Right forelimb (tissue), 1 donor: ENCODE data around the gene ZSCAN10.
A peak's percentile ranks its signal among the peaks of the same experiment; 100 is the strongest.
"Not testable (repeated sequence)": the region's sequence is repeated elsewhere in the genome, so short reads cannot be mapped to it uniquely, and the experiment has no call there.

ENCODE experiments used
- DNase-seq: peaks from one replicate; pipeline ENCODE4 v3.0.0-alpha.2; 2018

Gene ZSCAN10

DNA sequence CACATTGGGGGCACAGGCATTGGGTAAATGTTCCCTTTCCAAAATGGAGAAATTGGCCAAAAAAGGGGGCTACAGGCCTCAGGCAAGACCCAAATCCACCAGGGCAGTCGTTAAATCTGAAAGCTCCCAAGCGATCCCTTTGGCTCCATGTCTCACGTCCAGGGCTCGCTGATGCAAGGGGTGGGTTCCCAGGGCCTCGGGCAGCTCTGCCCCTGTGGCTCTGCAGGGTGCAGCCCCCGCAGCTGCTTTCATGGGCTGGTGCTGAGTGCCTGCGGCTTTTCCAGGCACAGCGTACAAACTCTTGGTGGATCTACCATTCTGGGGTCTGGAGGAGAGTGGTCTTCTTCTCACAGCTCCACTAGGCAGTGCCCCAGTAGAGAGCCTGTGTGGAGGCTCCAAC lies 15.7 kb downstream of the ZSCAN10 start:
- not testable (repeated sequence) for DNase-seq

DNA sequence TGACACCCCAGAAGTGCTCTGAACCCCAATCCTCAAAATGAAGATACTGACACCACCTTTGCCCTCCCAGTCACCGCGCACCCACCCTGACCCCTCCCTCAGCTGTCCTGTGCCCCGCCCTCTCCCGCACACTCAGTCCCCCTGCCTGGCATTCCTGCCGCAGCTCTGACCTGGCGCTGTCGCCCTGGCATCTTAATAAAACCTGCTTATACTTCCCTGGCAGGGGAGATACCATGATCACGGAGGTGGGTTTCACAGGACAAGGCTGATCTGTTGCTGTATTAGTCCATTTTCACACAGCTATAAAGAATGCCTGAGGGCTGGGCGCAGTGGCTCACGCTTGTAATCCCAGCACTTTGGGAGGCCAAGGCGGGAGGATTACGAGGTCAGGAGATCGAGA lies 17.1 kb downstream of the ZSCAN10 start:
- DNase-seq, result not testable (repeated sequence)

- DNase-seq, result no peak
Measured at GRCh38 chr16:3080024-3080423, 19.1 kb downstream of the ZSCAN10 start.

GRCh38 chr16:3076577-3076976 lies 22.5 kb downstream of the ZSCAN10 start:
- DNase-seq, result no peak

DNA sequence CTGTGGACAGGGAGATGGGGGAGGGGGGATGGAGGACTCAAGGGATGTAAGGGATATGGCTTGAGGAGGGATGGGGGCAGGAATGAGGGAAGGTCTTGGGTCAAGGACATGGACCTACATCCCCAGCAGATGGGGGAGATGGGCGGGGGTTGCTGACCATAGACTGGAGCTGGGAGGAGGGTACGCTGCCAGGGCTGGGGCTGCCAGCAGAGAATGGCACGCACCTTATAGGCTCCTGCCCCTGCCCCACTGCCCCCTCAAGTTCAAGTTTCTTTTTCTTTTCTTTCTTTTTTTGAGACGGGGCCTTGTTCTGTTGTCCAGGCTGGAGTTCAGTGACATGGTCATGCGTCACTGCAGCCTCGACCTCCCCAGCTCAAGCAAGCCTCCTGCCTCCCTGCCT lies 23.1 kb downstream of the ZSCAN10 start:
- not testable (repeated sequence) for DNase-seq

GRCh38 chr16:3075523-3075915 lies 23.6 kb downstream of the ZSCAN10 start:
- DNase-seq, result peak; percentile 71

DNA sequence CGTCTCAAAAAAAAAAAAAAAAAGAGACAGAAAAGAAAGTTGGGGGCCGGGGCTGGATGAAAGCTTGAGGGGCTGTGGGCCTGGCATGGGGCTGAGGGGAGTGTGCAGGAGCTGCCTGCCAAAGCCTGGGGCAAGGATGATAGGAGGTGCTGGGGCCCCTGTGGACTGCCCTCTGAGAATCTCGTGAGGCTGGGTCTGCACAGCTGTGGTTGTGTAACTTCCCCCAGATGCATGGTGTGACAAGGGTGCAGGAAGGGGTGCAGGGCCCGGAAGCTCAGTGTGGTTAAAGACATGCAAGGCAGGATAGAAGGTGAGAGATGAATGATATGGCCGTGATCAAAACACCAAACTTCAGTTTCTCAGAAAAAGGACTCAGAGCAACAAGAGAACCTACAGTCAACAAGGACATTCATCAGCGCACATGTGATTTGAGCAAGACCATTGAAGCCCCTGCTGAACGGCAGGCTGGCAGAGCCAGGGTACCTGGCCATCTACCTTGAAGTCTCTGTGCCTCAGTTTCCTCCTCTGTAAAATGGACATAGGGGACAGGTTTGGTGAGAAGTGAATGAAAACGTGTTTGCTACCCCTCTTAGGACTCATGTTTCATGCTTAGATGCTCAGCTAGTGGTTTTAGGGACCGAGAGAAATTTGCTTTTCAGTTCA lies 24.1 kb downstream of the ZSCAN10 start:
- no peak for DNase-seq

- no peak for DNase-seq
Measured at GRCh38 chr16:3073448-3073847, 25.6 kb downstream of the ZSCAN10 start.

DNA sequence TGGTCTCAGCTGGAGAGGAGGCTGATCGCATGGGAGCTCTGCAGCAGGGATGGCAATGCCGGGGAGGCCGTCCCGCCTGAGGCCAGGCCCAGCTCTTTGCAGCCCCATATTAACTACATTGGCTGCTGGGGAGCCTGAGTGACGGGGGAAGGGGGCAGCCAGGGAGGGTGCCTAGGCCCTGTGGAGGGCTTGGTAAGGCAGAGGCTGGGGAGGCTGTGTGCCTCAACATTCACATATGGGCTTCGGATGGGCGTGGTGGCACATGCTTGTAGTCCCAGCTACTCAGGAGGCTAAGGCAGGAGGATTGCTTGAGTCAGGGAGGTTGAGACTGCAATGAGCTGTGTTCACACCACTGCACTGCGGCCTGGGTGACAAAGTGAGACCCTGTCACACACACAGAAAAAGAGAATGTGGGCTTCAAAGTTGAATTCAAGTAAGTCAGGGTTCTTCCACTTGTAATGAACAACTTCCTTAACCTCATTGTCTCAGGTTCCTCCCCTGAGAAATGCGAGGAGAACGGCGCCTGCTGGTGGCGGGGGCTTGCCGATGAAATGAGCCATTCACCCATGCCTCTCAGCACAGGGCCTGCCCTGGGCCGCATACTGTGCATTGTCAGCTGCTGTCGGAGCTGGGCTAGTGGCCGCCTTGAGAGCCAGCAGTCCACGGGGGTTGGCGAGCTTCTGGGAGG lies 26.4 kb downstream of the ZSCAN10 start:
- not testable (repeated sequence) for DNase-seq

- DNase-seq, result not testable (repeated sequence)
Measured at GRCh38 chr16:3072148-3072547, 26.9 kb downstream of the ZSCAN10 start.

DNA sequence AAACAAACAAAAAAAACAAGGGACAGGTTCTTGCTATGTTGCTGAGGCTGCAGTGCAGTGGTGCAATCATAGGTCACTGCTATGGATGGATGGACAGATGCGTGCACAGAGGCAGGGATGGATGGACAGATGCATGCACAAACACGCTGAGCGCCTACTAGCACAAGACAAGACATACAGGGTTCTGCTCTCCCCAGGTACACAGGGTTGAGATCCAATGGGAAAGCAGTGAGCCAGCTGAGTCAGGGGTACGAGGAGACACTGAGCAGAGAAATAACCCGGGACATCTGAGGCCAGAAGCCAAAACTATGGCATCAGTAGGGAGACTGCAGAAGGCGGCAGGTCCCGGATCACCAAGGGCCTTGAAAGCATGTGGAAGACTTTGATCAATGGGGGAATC lies 27.4 kb downstream of the ZSCAN10 start:
- no peak for DNase-seq

- DNase-seq, result no peak
Measured at GRCh38 chr16:3070608-3071111, 28.4 kb downstream of the ZSCAN10 start.

DNA sequence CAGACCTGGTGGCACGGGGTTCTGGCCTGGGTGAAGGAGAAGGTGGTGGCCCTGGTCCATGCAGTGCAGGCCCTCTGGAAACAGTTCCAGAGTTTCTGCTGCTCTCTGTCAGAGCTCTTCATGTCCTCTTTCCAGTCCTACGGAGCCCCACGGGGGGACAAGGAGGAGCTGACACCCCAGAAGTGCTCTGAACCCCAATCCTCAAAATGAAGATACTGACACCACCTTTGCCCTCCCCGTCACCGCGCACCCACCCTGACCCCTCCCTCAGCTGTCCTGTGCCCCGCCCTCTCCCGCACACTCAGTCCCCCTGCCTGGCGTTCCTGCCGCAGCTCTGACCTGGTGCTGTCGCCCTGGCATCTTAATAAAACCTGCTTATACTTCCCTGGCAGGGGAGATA lies 29.9 kb downstream of the ZSCAN10 start:
- DNase-seq, result not testable (repeated sequence)

- no peak for DNase-seq
Measured at GRCh38 chr16:3068487-3068886, 30.6 kb downstream of the ZSCAN10 start.

GRCh38 chr16:3066440-3066748 lies 32.7 kb downstream of the ZSCAN10 start:
- no peak for DNase-seq

GRCh38 chr16:3065742-3066439 lies 33.2 kb downstream of the ZSCAN10 start:
- DNase-seq, result no peak

DNA sequence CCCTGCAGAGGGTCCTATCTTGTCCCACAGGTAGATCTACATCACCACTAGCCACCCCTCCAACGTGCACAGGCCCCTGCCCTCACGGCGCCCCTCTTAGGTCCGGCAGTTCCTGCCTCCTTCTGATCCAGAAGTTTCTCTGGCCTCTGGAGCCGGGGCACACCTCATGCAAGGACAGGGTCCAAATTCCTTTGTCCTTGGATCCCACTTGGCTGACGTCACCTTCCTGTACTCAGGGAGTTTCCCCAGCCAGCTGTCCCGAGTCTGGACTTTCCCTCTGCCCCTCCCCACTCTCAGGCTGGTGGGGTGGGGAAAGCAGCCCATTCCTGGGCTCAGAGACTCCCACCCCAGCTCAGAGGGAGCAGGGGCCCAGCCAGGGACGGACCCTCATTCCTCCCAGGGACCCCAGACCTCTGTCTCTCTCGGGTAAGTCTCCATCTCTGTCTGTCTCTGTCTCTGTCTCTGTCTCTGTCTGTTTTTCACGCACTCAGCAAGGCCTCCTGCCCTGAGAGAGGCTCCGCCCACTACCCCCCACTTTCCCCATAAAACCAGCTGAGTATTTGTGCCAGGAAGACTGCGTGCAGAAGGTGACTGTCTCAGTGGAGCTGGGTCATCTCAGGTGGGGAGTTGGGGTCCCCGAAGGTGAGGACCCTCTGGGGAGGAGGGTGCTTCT lies 33.9 kb downstream of the ZSCAN10 start, which contains the start of gene IL32:
Gene IL32, plus strand, starts transcription at position 572 of the 673 bp plus-strand sequence. CDS start 172 bp downstream, outside the sequence.
- peak; percentile 74 for DNase-seq

- no peak for DNase-seq
Measured at GRCh38 chr16:3063625-3064386, 35.3 kb downstream of the ZSCAN10 start.

DNA sequence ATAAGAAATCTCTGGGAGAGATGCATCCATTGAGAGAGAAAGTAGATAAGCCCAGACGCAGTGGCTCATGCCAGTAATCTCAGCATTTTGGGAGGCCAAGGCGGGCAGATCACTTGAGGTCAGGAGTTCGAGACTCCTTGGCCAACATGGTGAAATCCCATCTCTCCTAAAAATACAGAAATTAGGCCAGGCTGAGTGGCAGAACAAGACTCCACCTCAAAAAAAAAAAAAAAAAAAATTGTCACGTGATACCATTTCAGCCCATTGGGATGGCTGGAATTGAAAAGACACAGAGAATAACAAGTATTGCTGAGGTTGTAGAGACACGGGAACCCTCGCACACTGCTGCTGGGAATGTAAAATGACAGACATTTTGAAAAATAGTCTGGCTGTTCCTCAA lies 36.5 kb downstream of the ZSCAN10 start:
- no peak for DNase-seq

DNA sequence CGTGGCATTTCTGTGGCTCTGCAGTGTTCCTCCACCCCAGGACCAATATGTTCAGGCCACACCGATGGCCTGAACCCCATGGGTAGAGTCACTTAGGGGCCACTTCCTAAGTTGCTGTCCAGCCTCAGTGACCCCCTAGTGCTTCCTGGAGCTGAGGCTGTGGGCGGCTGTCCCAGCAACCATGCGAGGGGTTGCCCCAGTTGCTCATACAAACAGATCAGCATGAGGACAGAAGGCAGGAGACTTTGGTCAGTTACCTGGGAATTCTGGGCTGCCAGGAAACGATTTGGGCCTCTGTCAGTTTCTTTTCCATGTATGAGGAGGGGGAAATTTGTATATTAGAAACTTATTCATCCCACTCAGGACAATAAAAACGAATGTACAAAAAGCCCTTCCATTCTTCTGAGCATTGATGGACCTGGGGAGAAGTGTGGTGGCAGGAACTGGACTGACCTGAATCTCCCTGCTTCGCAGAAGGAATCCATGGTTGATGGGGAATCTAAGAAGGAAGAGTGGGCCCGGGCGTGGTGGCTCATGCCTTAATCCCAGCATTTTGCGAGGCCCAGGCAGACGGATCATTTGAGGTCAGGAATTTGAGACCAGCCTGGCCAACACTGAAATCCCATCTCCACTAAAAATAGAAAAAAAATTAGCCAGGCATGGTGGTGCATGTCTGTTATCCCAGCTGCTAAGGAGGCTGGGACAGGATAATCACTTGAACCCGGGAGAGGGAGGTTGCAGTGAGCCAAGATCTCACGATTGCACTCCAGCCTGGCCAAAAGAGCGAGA lies 38.6 kb downstream of the ZSCAN10 start:
- no peak for DNase-seq

- no peak for DNase-seq
Measured at GRCh38 chr16:3059723-3060242, 39.3 kb downstream of the ZSCAN10 start.
